Measurements from ENCODE around the gene MTMR8.

MTMR8 gene

GRCh38 chrX:64291123-64291522, 104.1 kb downstream of the MTMR8 start:
- no peak for DNase-seq

GRCh38 chrX:64265265-64265664, 130.0 kb downstream of the MTMR8 start:
- DNase-seq, result no peak

GRCh38 chrX:64230123-64230970, 164.9 kb downstream of the MTMR8 start, which contains the start of gene ASB12:
ASB12 (minus strand) TSS chrX:64230607; CDS start chrX:64225650, 4,957 bp downstream.
- no peak for DNase-seq

- DNase-seq, result no peak
Measured at GRCh38 chrX:64229154-64229553, 166.1 kb downstream of the MTMR8 start.
